NB4 (cell line): ENCODE data around the gene ZNF30.

ENCODE experiments used
- CTCF ChIP-seq: IDR thresholded peaks from one replicate; pipeline ENCODE4 v1.5.1; 2012; ENCODE audit warnings: low read depth, low read length
- MAX ChIP-seq: IDR thresholded peaks from 2 replicates; pipeline ENCODE4 v1.6.1; 2011; ENCODE audit warnings: low read depth, low read length
- POLR2A ChIP-seq: IDR thresholded peaks from 2 replicates; pipeline ENCODE4 v1.6.1; 2011; ENCODE audit warnings: mild to moderate bottlenecking; ENCODE audit not compliant: insufficient read length; ENCODE audit errors: extremely low read depth

- TF ChIP-seq CTCF: no peak
- TF ChIP-seq POLR2A: no peak
- no peak for TF ChIP-seq MAX
These were observed 35.3 kb downstream of the ZNF30 start for GRCh38 chr19:34961775-34962686.
